Transverse colon (tissue), 4 donors: ENCODE results near the gene NEK1.

ENCODE experiments used
- POLR2A ChIP-seq: fragments of 450-650 bp; IDR thresholded peaks from one replicate; pipeline ENCODE4 v1.6.1; 2016; ENCODE audit warnings: antibody characterized with exemption, mild to moderate bottlenecking, moderate library complexity
- POLR2AphosphoS5 ChIP-seq, 3 donors: sonication (generic); formaldehyde crosslinking; IDR thresholded peaks; one replicate each; pipeline ENCODE4 v1.6.1; 2016; ENCODE audit warnings: antibody characterized with exemption in 3 of 3
- TF ChIP-seq, protein P1 (sequence below), 5 experiments: fragments of 200-600 bp in 3 of 5; fragments of 450-650 bp in 2 of 5; sonication (generic) in 3 of 5; IDR thresholded peaks; 1 replicate in 2 of 5; 2 replicates in 3 of 5; pipeline ENCODE4 v1.5.1; 2016 to 2017; ENCODE audit warnings: antibody characterized with exemption in 5 of 5, inconsistent platforms in 3 of 5, mild to moderate bottlenecking in 2 of 5, moderate library complexity in 1 of 5

DNA sequence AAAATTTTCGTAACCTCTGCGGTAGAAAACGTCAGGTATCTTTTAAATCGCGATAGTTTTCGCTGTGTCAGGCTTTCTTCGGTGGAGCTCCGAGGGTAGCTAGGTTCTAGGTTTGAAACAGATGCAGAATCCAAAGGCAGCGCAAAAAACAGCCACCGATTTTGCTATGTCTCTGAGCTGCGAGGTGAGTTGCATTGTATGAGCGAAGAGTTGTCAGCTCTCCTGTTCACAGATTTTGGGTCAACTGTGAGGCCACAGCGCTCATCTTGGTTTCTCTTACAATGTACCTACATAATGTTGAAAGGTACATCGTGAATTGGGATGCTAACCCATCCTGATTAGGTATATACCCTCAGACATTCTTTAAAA is 8.5 kb upstream of the NEK1 start:
- TF ChIP-seq, protein P1, sequence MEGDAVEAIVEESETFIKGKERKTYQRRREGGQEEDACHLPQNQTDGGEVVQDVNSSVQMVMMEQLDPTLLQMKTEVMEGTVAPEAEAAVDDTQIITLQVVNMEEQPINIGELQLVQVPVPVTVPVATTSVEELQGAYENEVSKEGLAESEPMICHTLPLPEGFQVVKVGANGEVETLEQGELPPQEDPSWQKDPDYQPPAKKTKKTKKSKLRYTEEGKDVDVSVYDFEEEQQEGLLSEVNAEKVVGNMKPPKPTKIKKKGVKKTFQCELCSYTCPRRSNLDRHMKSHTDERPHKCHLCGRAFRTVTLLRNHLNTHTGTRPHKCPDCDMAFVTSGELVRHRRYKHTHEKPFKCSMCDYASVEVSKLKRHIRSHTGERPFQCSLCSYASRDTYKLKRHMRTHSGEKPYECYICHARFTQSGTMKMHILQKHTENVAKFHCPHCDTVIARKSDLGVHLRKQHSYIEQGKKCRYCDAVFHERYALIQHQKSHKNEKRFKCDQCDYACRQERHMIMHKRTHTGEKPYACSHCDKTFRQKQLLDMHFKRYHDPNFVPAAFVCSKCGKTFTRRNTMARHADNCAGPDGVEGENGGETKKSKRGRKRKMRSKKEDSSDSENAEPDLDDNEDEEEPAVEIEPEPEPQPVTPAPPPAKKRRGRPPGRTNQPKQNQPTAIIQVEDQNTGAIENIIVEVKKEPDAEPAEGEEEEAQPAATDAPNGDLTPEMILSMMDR (IDR thresholded peaks at IDR 0.05), result no peak
- TF ChIP-seq POLR2AphosphoS5 (IDR thresholded peaks at IDR 0.05) (peak in 1 of 3 donors; percentile 4), POLR2A (no peak)
